Cerebellar nuclear complex (tissue), 1 donor: ENCODE results near the gene RPS6KA1.
A peak's percentile ranks its signal among the peaks of the same experiment; 100 is the strongest.
"Not testable (repeated sequence)": the region's sequence is repeated elsewhere in the genome, so short reads cannot be mapped to it uniquely, and the experiment has no call there.

Experiments
- DNase-seq, 2 experiments: peaks; one replicate each; lab custom pipeline; 2025; lab: John Stamatoyannopoulos, UW

Gene RPS6KA1

GRCh38 chr1:26598890-26599289 lies 69.3 kb downstream of the RPS6KA1 start:
- DNase-seq = no peak

GRCh38 chr1:26602378-26602959 lies 72.9 kb downstream of the RPS6KA1 start:
- peak in 1 of 2 experiments; percentile 23 for DNase-seq

- DNase-seq = no peak
Measured at GRCh38 chr1:26603856-26604255, 74.3 kb downstream of the RPS6KA1 start.

- DNase-seq = no peak
Measured at GRCh38 chr1:26607186-26607585, 77.6 kb downstream of the RPS6KA1 start.

- no peak for DNase-seq
Measured at GRCh38 chr1:26608895-26609294, 79.3 kb downstream of the RPS6KA1 start.

GRCh38 chr1:26610781-26611180 lies 81.2 kb downstream of the RPS6KA1 start:
- DNase-seq = no peak

- not testable (repeated sequence) for DNase-seq
Measured at GRCh38 chr1:26612627-26613026, 83.1 kb downstream of the RPS6KA1 start.

- DNase-seq = no peak
Measured at GRCh38 chr1:26614655-26615411, 85.3 kb downstream of the RPS6KA1 start.

GRCh38 chr1:26616881-26617280 lies 87.3 kb downstream of the RPS6KA1 start:
- no peak for DNase-seq

GRCh38 chr1:26618561-26618960 lies 89.0 kb downstream of the RPS6KA1 start:
- DNase-seq = no peak
